Cardiac muscle cell (in vitro differentiated cells and primary cell): ENCODE data around the gene RAP2C. TPM values are rescaled to one million over a fixed set of nuclear protein-coding genes. Genes with fewer than 3 reads are reported as not detected.
A peak's percentile ranks its signal among the peaks of the same experiment; 100 is the strongest.

Experiments used
- DNase-seq, 2 donors: peaks; one replicate each; pipeline versions ENCODE4 v3.0.0 to v3.0.0-alpha.2; 2010 to 2017; ENCODE audit warnings: low read depth in 1 of 2, low spot score in 1 of 2
- H3K27ac ChIP-seq: fragments of 200-600 bp; sonication (generic); 2 replicates; pipeline ENCODE4 v1.5.1; 2016
- H3K27me3 ChIP-seq: fragments of 200-600 bp; sonication (generic); 2 replicates; pipeline ENCODE4 v1.6.0; 2016; ENCODE audit warnings: control low read depth
- H3K36me3 ChIP-seq: fragments of 200-600 bp; sonication (generic); 2 replicates; pipeline ENCODE4 v1.5.1; 2016; ENCODE audit warnings: control low read depth
- H3K4me1 ChIP-seq: fragments of 200-600 bp; sonication (generic); 2 replicates; pipeline ENCODE4 v1.8.1; 2017; ENCODE audit warnings: low read depth, mild to moderate bottlenecking, mixed run types
- H3K4me3 ChIP-seq: fragments of 200-600 bp; sonication (generic); 2 replicates; pipeline ENCODE4 v1.5.1; 2016; ENCODE audit warnings: mild to moderate bottlenecking
- H3K9me3 ChIP-seq: fragments of 200-600 bp; sonication (generic); 2 replicates; pipeline ENCODE4 v1.5.1; 2017; ENCODE audit warnings: low read depth, mild to moderate bottlenecking, control low read depth
- CTCF ChIP-seq: IDR thresholded peaks from 2 replicates; pipeline ENCODE4 v1.5.1; 2012; ENCODE audit warnings: low read depth, mild to moderate bottlenecking, low read length
- polyA plus RNA-seq: library from polyadenylated mRNA; unstranded; fragments of >200 nt; fragmentation: Nextera tagmentation; extraction: Ambion mirVana; gene quantifications from 2 replicates; pipeline ENCODE4 v1.2.1, GENCODE V29; 2016
- total RNA-seq: library from RNA; depleted of rRNA; stranded (reverse); fragments of >200 nt; gene quantifications from 2 replicates; pipeline ENCODE4 v1.2.3, GENCODE V29; 2016

RAP2C gene
- total and polyA plus RNA-seq, 2 experiments from 2014 or later, result 28.7 to 32.6 TPM

DNA sequence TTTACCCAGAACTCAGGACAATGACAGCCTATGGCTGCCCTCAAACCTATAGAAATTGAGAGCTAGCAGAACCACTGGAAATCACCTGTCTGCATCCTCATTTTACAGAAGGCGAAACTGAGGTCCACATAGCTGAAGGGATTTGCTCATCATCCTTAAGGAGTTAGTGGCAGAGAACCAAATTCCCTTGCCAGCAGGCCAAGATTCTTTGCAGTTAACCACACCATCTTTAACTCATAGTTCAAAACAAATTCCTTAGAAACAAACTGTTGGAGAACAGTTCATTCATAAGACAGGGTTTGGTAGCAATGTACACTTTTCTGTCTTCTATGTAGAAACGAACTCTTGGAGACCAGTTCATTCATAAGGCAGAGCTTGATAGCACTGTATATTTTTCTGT is 37.9 kb upstream of the RAP2C start:
- no peak for DNase-seq
- no peaks in the 10 kb centered on the region for H3K4me1 ChIP-seq

GRCh38 chrX:132236121-132236520 is 16.9 kb upstream of the RAP2C start:
- H3K4me3 ChIP-seq, result no peak overlapping the region
- no peaks in the 10 kb centered on the region for H3K27me3 ChIP-seq
- no peak for DNase-seq
- no peak for TF ChIP-seq CTCF
- no peak overlapping the region for H3K27ac ChIP-seq
- H3K9me3 ChIP-seq, result no peaks in the 10 kb centered on the region
- no peaks in the 10 kb centered on the region for H3K4me1 ChIP-seq
- no peaks in the 10 kb centered on the region for H3K36me3 ChIP-seq

More for the DNA sequence above, 37.9 kb upstream of the RAP2C start:
- Histone ChIP-seq H3K27me3 (no peaks in the 10 kb centered on the region), H3K27ac (no peak overlapping the region), H3K9me3 (no peaks in the 10 kb centered on the region), H3K36me3 (no peaks in the 10 kb centered on the region), H3K4me3 (no peak overlapping the region)
- TF ChIP-seq CTCF, result no peak

DNA sequence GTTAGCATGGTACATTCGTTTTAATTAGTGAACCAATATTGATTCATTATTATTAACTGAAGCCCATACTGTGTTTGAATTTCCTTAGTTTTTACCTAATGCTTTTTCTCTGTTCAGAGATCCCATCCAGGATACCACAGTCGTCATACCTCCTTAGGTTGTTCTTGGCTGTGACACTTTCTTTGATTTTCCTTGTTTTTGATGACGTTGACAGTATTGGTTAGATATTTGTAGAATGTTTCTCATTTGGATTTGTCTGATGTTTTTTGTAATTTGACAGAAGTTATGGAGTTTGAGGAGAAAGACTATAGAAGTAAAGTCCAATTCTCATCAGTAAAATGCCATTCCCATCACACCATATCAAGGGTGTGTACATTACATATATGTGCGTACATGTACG is 16.2 kb upstream of the RAP2C start:
- no peak for DNase-seq
- Histone ChIP-seq H3K27me3 (no peaks in the 10 kb centered on the region), H3K4me1 (no peaks in the 10 kb centered on the region), H3K36me3 (no peaks in the 10 kb centered on the region), H3K9me3 (no peaks in the 10 kb centered on the region), H3K4me3 (no peak overlapping the region), H3K27ac (no peak overlapping the region)
- no peak for TF ChIP-seq CTCF

DNA sequence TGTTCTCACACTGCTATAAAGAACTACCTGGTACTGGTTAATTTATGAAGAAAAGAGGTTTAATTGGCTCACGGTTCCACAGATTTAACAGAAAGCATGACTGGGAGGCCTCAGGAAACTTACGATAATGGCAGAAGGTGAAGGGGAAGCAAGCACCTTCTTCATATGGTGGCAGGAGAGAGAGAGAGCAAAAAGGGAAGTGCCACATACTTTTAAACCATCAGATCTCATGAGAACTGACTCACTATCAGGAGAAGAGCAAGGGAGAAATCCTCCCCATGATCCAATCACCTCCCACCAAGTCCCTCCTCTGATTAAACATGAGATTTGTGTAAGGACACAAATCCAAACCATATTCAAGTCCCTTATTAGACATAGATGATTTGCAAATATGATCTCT is 12.3 kb upstream of the RAP2C start:
- no peak overlapping the region for H3K27ac ChIP-seq
- H3K4me3 ChIP-seq, result no peak overlapping the region
- no peaks in the 10 kb centered on the region for H3K4me1 ChIP-seq
- H3K9me3 ChIP-seq, result no peaks in the 10 kb centered on the region
- no peak for TF ChIP-seq CTCF
- no peaks in the 10 kb centered on the region for H3K27me3 ChIP-seq
- DNase-seq, result no peak
- H3K36me3 ChIP-seq, result no peaks in the 10 kb centered on the region

GRCh38 chrX:132227383-132228112 is 8.3 kb upstream of the RAP2C start:
- H3K36me3 ChIP-seq, result no peaks in the 10 kb centered on the region
- peak in 1 of 2 donors; percentile 39 for DNase-seq
- no peak overlapping the region for H3K4me3 ChIP-seq
- no peaks in the 10 kb centered on the region for H3K4me1 ChIP-seq
- no peak overlapping the region for H3K27ac ChIP-seq
- no peak for TF ChIP-seq CTCF
- no peaks in the 10 kb centered on the region for H3K9me3 ChIP-seq
- no peaks in the 10 kb centered on the region for H3K27me3 ChIP-seq
